Adrenal gland (tissue), 5 donors: Measurements from ENCODE around the gene FOSL2.

ENCODE experiments used
- POLR2A ChIP-seq, 2 donors: fragments of 450-650 bp; IDR thresholded peaks; one replicate each; pipeline ENCODE4 v1.6.1; 2017; ENCODE audit warnings: antibody characterized with exemption in 2 of 2, mild to moderate bottlenecking in 2 of 2, moderate library complexity in 1 of 2
- TF ChIP-seq, protein P1 (sequence below), 6 experiments: fragments of 450-650 bp in 4 of 6; fragments of 200-600 bp in 2 of 6; sonication (generic) in 1 of 6; IDR thresholded peaks; 1 replicate in 5 of 6; 2 replicates in 1 of 6; pipeline versions ENCODE4 v1.5.1 to v1.8.0; 2016 to 2021; ENCODE audit warnings: antibody characterized with exemption in 6 of 6, mild to moderate bottlenecking in 2 of 6, moderate library complexity in 1 of 6
- donor health status: DM: no; HTN: no; CAD: no.

DNA sequence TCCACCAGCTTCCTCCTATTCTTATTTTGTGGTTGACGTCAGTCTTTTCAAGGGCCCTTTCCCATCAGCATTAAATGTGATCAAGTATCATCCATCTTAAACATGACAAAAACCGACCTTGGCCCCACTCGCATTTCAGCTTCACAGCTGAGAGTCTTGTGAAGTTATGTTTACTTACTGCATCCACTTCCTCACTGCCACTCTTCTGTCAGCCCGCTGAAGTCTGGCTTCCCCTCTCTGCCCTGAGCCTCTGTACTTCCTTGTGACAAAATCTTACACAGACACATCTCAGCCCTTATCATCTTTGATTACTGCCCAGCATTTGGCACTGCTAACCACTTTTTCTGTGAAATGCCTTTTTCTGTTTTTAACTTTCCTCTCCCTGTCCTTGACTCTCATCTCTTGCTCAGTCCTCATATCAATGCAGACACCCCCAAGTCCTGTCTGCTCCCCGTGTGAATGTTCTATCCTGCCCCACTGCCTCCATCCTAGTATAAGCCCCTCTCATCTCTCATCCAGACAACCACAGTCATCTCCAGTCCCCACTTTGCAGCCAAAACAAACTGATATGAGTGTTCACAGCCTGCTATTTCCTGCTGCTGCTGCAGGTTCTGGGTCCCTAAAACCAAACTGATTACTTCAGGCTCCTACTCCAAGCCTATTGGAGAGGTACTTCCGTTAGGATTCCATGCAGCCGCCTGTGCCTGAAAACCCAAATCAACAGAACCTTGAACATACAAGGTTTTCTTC, 31.4 kb downstream of the FOSL2 start:
- TF ChIP-seq, protein P1, sequence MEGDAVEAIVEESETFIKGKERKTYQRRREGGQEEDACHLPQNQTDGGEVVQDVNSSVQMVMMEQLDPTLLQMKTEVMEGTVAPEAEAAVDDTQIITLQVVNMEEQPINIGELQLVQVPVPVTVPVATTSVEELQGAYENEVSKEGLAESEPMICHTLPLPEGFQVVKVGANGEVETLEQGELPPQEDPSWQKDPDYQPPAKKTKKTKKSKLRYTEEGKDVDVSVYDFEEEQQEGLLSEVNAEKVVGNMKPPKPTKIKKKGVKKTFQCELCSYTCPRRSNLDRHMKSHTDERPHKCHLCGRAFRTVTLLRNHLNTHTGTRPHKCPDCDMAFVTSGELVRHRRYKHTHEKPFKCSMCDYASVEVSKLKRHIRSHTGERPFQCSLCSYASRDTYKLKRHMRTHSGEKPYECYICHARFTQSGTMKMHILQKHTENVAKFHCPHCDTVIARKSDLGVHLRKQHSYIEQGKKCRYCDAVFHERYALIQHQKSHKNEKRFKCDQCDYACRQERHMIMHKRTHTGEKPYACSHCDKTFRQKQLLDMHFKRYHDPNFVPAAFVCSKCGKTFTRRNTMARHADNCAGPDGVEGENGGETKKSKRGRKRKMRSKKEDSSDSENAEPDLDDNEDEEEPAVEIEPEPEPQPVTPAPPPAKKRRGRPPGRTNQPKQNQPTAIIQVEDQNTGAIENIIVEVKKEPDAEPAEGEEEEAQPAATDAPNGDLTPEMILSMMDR (IDR thresholded peaks at IDR 0.05): no peak
- no peak for TF ChIP-seq POLR2A (IDR thresholded peaks at IDR 0.05)
